K562 treated with DMSO at 1 percent for 48 hours (cell line): ENCODE data around the gene GPR82. TPM values are rescaled to one million over a fixed set of nuclear protein-coding genes. Genes with fewer than 3 reads are reported as not detected.

Experiments used
- total RNA-seq: library from RNA; unstranded; fragments of 300-600 nt; gene quantifications from 2 replicates; pipeline ENCODE4 v1.2.3, GENCODE V29; 2022; ENCODE audit warnings: low replicate concordance; ENCODE audit errors: extremely low read depth

Gene GPR82, protein sequence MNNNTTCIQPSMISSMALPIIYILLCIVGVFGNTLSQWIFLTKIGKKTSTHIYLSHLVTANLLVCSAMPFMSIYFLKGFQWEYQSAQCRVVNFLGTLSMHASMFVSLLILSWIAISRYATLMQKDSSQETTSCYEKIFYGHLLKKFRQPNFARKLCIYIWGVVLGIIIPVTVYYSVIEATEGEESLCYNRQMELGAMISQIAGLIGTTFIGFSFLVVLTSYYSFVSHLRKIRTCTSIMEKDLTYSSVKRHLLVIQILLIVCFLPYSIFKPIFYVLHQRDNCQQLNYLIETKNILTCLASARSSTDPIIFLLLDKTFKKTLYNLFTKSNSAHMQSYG
- total RNA-seq: not detected in 2 replicates

GRCh38 chrX:41723826-41724225 lies at the start of gene GPR82:
Gene GPR82 (plus strand): TSS chrX:41724181. CDS start chrX:41727027, 2,846 bp downstream.

DNA sequence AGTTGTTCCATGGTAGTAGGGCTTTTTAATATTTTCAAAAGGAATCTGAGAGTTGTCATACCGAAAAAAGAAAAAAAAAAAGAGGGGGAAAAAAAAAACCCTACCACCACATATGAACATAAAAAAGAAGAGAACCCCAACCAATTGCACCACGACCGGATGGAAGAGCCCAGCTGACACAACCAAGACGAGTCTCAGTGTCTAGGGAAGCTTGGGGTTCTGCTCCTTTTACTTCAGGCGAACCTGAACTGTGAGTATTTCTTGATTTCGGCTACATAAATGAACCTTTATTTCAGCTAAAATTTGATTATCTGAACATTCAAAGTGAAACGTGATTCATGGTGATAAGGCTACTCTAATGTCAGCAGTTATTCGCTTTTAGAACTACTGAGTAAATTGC lies 35.1 kb upstream of the GPR82 start, which contains the start of gene GPR34:
Gene GPR34 (plus strand): TSS at position 139 of the 400 bp plus-strand sequence. CDS start 6,661 bp downstream, outside the sequence.

Other genes starting within 250 kb of the GPR82 start
- not detected in 2 replicates for gene GPR34, start 35.2 kb upstream of the GPR82 start, total RNA-seq
- gene CASK, start 199.4 kb downstream of the GPR82 start, total RNA-seq: not detected in 2 replicates